GM19240 (cell line): ENCODE results near the gene PPP2R2D.

ENCODE experiments used
- DNase-seq: peaks from one replicate; pipeline ENCODE4 v3.0.0; 2011; ENCODE audit warnings: low spot score; ENCODE audit not compliant: insufficient read length

Gene PPP2R2D

GRCh38 chr10:131996466-131997365 lies 95.9 kb downstream of the PPP2R2D start:
- no peak for DNase-seq

- DNase-seq, result no peak
Measured at GRCh38 chr10:131997366-131998049, 96.7 kb downstream of the PPP2R2D start.

- no peak for DNase-seq
Measured at GRCh38 chr10:131998050-131998844, 97.4 kb downstream of the PPP2R2D start.

- DNase-seq, result no peak
Measured at GRCh38 chr10:131998845-131999681, 98.3 kb downstream of the PPP2R2D start.

- DNase-seq, result no peak
Measured at GRCh38 chr10:132001238-132001972, 100.6 kb downstream of the PPP2R2D start.

GRCh38 chr10:132002004-132002403 lies 101.2 kb downstream of the PPP2R2D start:
- no peak for DNase-seq

- no peak for DNase-seq
Measured at GRCh38 chr10:132003282-132003924, 102.6 kb downstream of the PPP2R2D start.

GRCh38 chr10:132004052-132004451 lies 103.2 kb downstream of the PPP2R2D start:
- DNase-seq, result no peak

GRCh38 chr10:132005147-132005546 lies 104.3 kb downstream of the PPP2R2D start:
- no peak for DNase-seq

- no peak for DNase-seq
Measured at GRCh38 chr10:132006966-132007365, 106.2 kb downstream of the PPP2R2D start.

GRCh38 chr10:132007681-132008080 lies 106.9 kb downstream of the PPP2R2D start:
- DNase-seq, result no peak
